ENCODE data around the gene NHSL2.

DNA sequence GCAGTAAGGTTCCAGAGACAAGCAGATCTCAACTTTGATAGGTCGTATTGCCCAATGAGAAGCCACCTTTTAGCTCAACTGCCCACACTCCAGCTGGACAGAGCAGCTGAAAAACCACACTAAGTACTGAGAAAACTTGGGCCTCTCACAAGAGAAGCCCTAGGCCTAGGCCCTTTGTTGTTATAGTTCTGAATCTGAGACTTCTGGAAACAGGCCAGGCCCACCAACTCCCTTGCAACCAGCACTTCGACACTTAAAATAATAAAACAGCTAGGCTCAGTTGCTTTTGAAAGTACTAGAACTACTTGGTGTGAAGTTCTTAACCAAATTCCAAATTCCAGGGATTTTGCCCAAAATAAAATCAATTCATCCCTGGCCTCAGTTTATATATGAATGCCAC is 234.5 kb downstream of the NHSL2 start:
- no peak for TF ChIP-seq POLR2AphosphoS5 (IDR thresholded peaks at IDR 0.05)
- TF ChIP-seq, protein P1, sequence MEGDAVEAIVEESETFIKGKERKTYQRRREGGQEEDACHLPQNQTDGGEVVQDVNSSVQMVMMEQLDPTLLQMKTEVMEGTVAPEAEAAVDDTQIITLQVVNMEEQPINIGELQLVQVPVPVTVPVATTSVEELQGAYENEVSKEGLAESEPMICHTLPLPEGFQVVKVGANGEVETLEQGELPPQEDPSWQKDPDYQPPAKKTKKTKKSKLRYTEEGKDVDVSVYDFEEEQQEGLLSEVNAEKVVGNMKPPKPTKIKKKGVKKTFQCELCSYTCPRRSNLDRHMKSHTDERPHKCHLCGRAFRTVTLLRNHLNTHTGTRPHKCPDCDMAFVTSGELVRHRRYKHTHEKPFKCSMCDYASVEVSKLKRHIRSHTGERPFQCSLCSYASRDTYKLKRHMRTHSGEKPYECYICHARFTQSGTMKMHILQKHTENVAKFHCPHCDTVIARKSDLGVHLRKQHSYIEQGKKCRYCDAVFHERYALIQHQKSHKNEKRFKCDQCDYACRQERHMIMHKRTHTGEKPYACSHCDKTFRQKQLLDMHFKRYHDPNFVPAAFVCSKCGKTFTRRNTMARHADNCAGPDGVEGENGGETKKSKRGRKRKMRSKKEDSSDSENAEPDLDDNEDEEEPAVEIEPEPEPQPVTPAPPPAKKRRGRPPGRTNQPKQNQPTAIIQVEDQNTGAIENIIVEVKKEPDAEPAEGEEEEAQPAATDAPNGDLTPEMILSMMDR (IDR thresholded peaks at IDR 0.05 in 8 of 11, conservative IDR thresholded peaks at IDR 0.05 in 3 of 11): no peak
- no peak for TF ChIP-seq POLR2A (IDR thresholded peaks at IDR 0.05)

Measured in spleen (tissue), 7 donors.